Measurements from ENCODE around the gene REPS1. TPM values are rescaled to one million over a fixed set of nuclear protein-coding genes. Genes with fewer than 3 reads are reported as not detected.

Gene REPS1
- polyA plus RNA-seq, 3 donors, result 11.9 to 36.6 (median 14.0) TPM

DNA sequence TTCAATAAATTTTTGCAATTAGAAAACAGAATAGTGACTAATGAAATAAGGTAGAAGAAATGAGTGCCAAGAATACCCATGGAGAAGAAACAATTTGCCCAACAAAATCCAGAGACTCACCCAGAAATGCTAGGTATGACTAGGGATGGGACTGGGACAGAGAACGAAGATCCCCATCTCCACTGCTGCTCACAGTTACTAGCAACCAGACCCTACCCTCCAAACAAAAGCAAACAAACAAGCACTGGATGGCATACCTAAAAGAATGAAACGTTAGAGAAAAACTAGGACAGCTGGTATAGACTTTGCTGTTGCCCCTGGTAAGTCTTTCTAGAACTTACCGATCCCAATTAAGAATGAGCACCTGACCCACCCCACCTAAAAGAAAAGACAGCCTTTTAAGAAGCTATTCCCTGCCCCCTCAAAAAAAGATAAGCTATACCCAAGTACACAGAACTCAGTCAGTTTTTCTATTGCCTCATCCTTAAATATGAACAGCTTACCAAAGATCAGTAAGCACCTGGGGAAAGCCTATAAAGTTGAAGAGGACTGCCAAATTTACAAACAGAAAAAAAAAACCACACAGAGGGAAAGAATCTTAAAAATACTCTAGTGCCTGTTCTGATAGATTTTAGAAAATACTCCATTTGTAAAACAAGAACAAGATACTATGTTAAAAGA, 31.7 kb downstream of the REPS1 start:
- Histone ChIP-seq H3K4me2 (replicated peaks; ENCODE audit: extremely low read depth, low read length, poor library complexity, severe bottlenecking) (no peak overlapping the region), H3K9ac (ENCODE audit: insufficient read depth, low read length, poor library complexity, severe bottlenecking) (no peak overlapping the region), H3K9me3 (replicated peaks in 1 of 2; ENCODE audit: control insufficient read depth in 1 of 2, insufficient read depth in 1 of 2, low read length in 2 of 2) (no peaks in the 10 kb centered on the region), H3K27ac (ENCODE audit: low read depth in 1 of 2, low read length in 2 of 2) (no peak overlapping the region), H3K36me3 (replicated peaks in 1 of 2; ENCODE audit: control insufficient read depth in 1 of 2, insufficient read depth in 2 of 2, low read length in 2 of 2) (no peaks in the 10 kb centered on the region), H3K4me3 (replicated peaks in 1 of 3; ENCODE audit: low read depth in 2 of 3, low read length in 3 of 3) (no peak overlapping the region), H3K4me1 (ENCODE audit: control insufficient read depth in 1 of 2, insufficient read depth in 2 of 2, low read length in 2 of 2) (peaks cover 11 to 37% of the 10 kb centered on the region in 2 donors), H2AFZ (ENCODE audit: insufficient read depth, low read depth, low read length, poor library complexity, severe bottlenecking) (no peak overlapping the region), H3K79me2 (ENCODE audit: insufficient read depth, low read length) (peaks cover 93% of the 10 kb centered on the region), H3K27me3 (ENCODE audit: control insufficient read depth in 2 of 2, insufficient read depth in 2 of 2, low read length in 2 of 2) (no peaks in the 10 kb centered on the region), H4K20me1 (ENCODE audit: insufficient read depth, low read length) (peaks cover 69% of the 10 kb centered on the region)
- Mint-ChIP-seq H3K4me1 (peaks cover 48% of the 10 kb centered on the region), H3K27ac (peak overlapping the region in 1 of 7 donors; percentile 54), H3K27me3 (ENCODE audit: low read depth in 3 of 3) (peaks cover 0 to 1% (median 0%) of the 10 kb centered on the region in 3 donors), H3K36me3 (no peaks in the 10 kb centered on the region), H3K4me3 (no peak overlapping the region), H3K9me3 (peaks cover 0 to 2% (median 0%) of the 10 kb centered on the region in 7 donors)
- no peak for DNase-seq
- WGBS (ENCODE audit: insufficient coverage), result 86% methylated on average over 2 of the region's 3 CpGs
- intact Hi-C loops (cut with micrococcal nuclease), result no loop called here
- TF ChIP-seq, protein P1, sequence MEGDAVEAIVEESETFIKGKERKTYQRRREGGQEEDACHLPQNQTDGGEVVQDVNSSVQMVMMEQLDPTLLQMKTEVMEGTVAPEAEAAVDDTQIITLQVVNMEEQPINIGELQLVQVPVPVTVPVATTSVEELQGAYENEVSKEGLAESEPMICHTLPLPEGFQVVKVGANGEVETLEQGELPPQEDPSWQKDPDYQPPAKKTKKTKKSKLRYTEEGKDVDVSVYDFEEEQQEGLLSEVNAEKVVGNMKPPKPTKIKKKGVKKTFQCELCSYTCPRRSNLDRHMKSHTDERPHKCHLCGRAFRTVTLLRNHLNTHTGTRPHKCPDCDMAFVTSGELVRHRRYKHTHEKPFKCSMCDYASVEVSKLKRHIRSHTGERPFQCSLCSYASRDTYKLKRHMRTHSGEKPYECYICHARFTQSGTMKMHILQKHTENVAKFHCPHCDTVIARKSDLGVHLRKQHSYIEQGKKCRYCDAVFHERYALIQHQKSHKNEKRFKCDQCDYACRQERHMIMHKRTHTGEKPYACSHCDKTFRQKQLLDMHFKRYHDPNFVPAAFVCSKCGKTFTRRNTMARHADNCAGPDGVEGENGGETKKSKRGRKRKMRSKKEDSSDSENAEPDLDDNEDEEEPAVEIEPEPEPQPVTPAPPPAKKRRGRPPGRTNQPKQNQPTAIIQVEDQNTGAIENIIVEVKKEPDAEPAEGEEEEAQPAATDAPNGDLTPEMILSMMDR (IDR thresholded peaks at IDR 0.05), result no peak

DNA sequence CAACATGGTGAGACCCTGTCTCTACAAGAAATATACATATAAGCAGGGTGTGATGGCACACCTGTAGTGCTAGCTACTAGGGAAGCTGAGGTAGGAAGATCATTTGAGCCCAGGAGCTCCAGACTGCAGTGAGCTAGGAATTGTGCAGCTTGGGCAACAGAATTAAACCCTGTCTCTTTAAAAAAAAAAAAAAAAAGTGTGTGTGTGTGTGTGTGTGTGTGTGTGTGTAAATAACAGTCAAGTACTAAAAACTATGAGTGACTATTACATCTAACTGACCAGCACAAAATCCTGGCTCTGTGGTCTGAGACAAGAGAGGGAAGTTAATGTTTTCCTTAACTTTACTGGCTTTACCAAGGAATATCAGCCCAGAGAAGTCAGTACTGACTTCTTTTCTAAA, 32.8 kb downstream of the REPS1 start:
- Histone ChIP-seq H3K9ac (ENCODE audit: insufficient read depth, low read length, poor library complexity, severe bottlenecking) (no peak overlapping the region), H3K4me1 (ENCODE audit: control insufficient read depth in 1 of 2, insufficient read depth in 2 of 2, low read length in 2 of 2) (peaks cover 11 to 37% of the 10 kb centered on the region in 2 donors), H3K9me3 (replicated peaks in 1 of 2; ENCODE audit: control insufficient read depth in 1 of 2, insufficient read depth in 1 of 2, low read length in 2 of 2) (no peaks in the 10 kb centered on the region), H4K20me1 (ENCODE audit: insufficient read depth, low read length) (peaks cover 72% of the 10 kb centered on the region), H3K27ac (ENCODE audit: low read depth in 1 of 2, low read length in 2 of 2) (no peak overlapping the region), H3K4me3 (replicated peaks in 1 of 3; ENCODE audit: low read depth in 2 of 3, low read length in 3 of 3) (no peak overlapping the region), H3K4me2 (replicated peaks; ENCODE audit: extremely low read depth, low read length, poor library complexity, severe bottlenecking) (no peak overlapping the region), H3K36me3 (replicated peaks in 1 of 2; ENCODE audit: control insufficient read depth in 1 of 2, insufficient read depth in 2 of 2, low read length in 2 of 2) (no peaks in the 10 kb centered on the region), H3K27me3 (ENCODE audit: control insufficient read depth in 2 of 2, insufficient read depth in 2 of 2, low read length in 2 of 2) (no peaks in the 10 kb centered on the region), H3K79me2 (ENCODE audit: insufficient read depth, low read length) (peaks cover 92% of the 10 kb centered on the region), H2AFZ (ENCODE audit: insufficient read depth, low read depth, low read length, poor library complexity, severe bottlenecking) (no peak overlapping the region)
- Mint-ChIP-seq H3K4me3 (no peak overlapping the region), H3K9me3 (peaks cover 0 to 2% (median 0%) of the 10 kb centered on the region in 7 donors), H3K27me3 (ENCODE audit: low read depth in 3 of 3) (no peaks in the 10 kb centered on the region), H3K4me1 (peaks cover 48% of the 10 kb centered on the region), H3K36me3 (no peaks in the 10 kb centered on the region), H3K27ac (no peak overlapping the region)
- DNase-seq, result no peak
- intact Hi-C loops (cut with micrococcal nuclease), result no loop called here
- TF ChIP-seq, protein P1 (IDR thresholded peaks at IDR 0.05), result no peak
